K562 (cell line): ENCODE data around the gene ARHGAP28. TPM values are rescaled to one million over a fixed set of nuclear protein-coding genes. Genes with fewer than 3 reads are reported as not detected.
A peak's percentile ranks its signal among the peaks of the same experiment; 100 is the strongest.

Source experiments
- ATAC-seq: fragments of 200-7000 bp; cut with Tn5 transposase; 3 replicates; pipeline ENCODE4 v1.9.1; 2020; ENCODE audit warnings: moderate library complexity
- BruUV-seq: library from RNA; stranded (reverse); fragments of 400-500 nt; replicated peaks from 2 replicates; lab custom pipeline; 2021; lab: Mats Ljungman, UMichigan
- CTCF ChIA-PET: fragments of 300-600 bp; formaldehyde crosslinking; extraction: SDS; loops from one replicate; lab custom pipeline; 2021; ENCODE audit warnings: low intra/inter-chr PET ratio; lab: Yijun Ruan, JAX
- POLR2A ChIA-PET: fragments of 300-600, 350-650 bp; sonication (Branson Sonifier 250); formaldehyde crosslinking; extraction: SDS; loops from one replicate; lab custom pipeline; 2021; ENCODE audit warnings: antibody characterized with exemption, inconsistent platforms; lab: Yijun Ruan, JAX
- DNase-seq, 4 experiments: peaks; one replicate each; pipeline versions ENCODE4 v3.0.0 to v3.0.0-alpha.2; 2011 to 2018; ENCODE audit warnings: low spot score in 3 of 4, mixed read lengths in 3 of 4; ENCODE audit errors: extremely low read depth in 1 of 4
- FAIRE-seq: peaks from 2 replicates; lab custom pipeline; 2011; peaks lifted over from hg19 to GRCh38; lab: Jason Lieb, UNC
- H2AFZ ChIP-seq: 2 replicates; pipeline ENCODE4 v1.6.0; 2011; ENCODE audit warnings: low read depth, low read length, control low read depth, inconsistent platforms
- H3K27ac ChIP-seq: fragments of 200-600 bp; 3 replicates; pipeline ENCODE4 v1.8.0; 2011; ENCODE audit warnings: low read depth, mild to moderate bottlenecking, control low read depth, inconsistent platforms, low read length, moderate library complexity, mixed read lengths; ENCODE audit errors: extremely low read depth
- H3K27me3 ChIP-seq, 2 experiments: fragments of 300-600 bp in 1 of 2; 2 replicates in 1 of 2; 3 replicates in 1 of 2; pipeline versions ENCODE4 v1.6.0 to v1.8.0; 2011; ENCODE audit warnings: inconsistent platforms in 2 of 2, low read length in 2 of 2, mild to moderate bottlenecking in 1 of 2, mixed read lengths in 1 of 2, moderate library complexity in 1 of 2; ENCODE audit not compliant: control insufficient read depth in 2 of 2, insufficient read depth in 2 of 2
- H3K36me3 ChIP-seq: fragments of 300-600 bp; 3 replicates; pipeline ENCODE4 v1.8.0; 2011; ENCODE audit warnings: mild to moderate bottlenecking, low read length, inconsistent platforms; ENCODE audit not compliant: control insufficient read depth, insufficient read depth
- H3K4me1 ChIP-seq, 2 experiments: fragments of 200-600 bp in 1 of 2; replicated peaks in 1 of 2; 2 replicates in 1 of 2; 3 replicates in 1 of 2; pipeline versions ENCODE4 v1.5.1 to v1.8.0; 2011; ENCODE audit warnings: inconsistent platforms in 2 of 2, low read length in 2 of 2, mild to moderate bottlenecking in 1 of 2, mixed read lengths in 1 of 2, moderate library complexity in 1 of 2; ENCODE audit not compliant: control insufficient read depth in 2 of 2, insufficient read depth in 2 of 2
- H3K4me2 ChIP-seq: 2 replicates; pipeline ENCODE4 v1.6.1; 2011; ENCODE audit warnings: low read length, control low read depth, inconsistent platforms, mixed read lengths; ENCODE audit not compliant: insufficient read depth
- H3K4me3 ChIP-seq: fragments of 200-600 bp; sonication (generic), shearing (Covaris generic); 2 replicates; pipeline ENCODE4 v1.5.1; 2016; ENCODE audit warnings: control low read depth, inconsistent platforms
- H3K79me2 ChIP-seq: fragments of 200-600 bp; 3 replicates; pipeline ENCODE4 v1.8.0; 2011; ENCODE audit warnings: low read length, inconsistent platforms; ENCODE audit not compliant: control insufficient read depth, insufficient read depth
- H3K9ac ChIP-seq, 2 experiments: 2 replicates each; pipeline versions ENCODE4 v1.6.0 to v1.6.1; 2011; ENCODE audit warnings: low read depth in 2 of 2, low read length in 2 of 2, control low read depth in 1 of 2, inconsistent platforms in 1 of 2, mild to moderate bottlenecking in 1 of 2, mixed read lengths in 1 of 2; ENCODE audit not compliant: insufficient read depth in 1 of 2
- H3K9me1 ChIP-seq: one replicate; pipeline ENCODE4 v1.6.0; 2011; ENCODE audit warnings: inconsistent platforms, mild to moderate bottlenecking, low read length, moderate library complexity; ENCODE audit not compliant: control insufficient read depth, insufficient read depth
- H3K9me3 ChIP-seq: replicated peaks from 2 replicates; pipeline ENCODE4 v1.5.1; 2011; ENCODE audit warnings: low read depth, low read length, inconsistent platforms; ENCODE audit not compliant: control insufficient read depth, insufficient read depth
- H4K20me1 ChIP-seq: replicated peaks from 2 replicates; pipeline ENCODE4 v1.6.1; 2011; ENCODE audit warnings: low read length, inconsistent platforms, mixed read lengths; ENCODE audit not compliant: control insufficient read depth, insufficient read depth
- ASH1L ChIP-seq: fragments of 450-650 bp; IDR thresholded peaks from 2 replicates; pipeline ENCODE4 v1.6.1; 2018; ENCODE audit warnings: borderline replicate concordance, mild to moderate bottlenecking, low read depth; ENCODE audit not compliant: partially characterized antibody
- BRD9 ChIP-seq: fragments of 450-650 bp; IDR thresholded peaks from 2 replicates; pipeline ENCODE4 v1.6.1; 2018; ENCODE audit warnings: low read depth; ENCODE audit not compliant: partially characterized antibody
- CEBPG ChIP-seq, 3 experiments: fragments of 200-800 bp in 1 of 3; sonication (Bioruptor generic) in 1 of 3; sonication (generic) in 1 of 3; formaldehyde crosslinking in 1 of 3; IDR thresholded peaks in 2 of 3; conservative IDR thresholded peaks in 1 of 3; 2 replicates each; pipeline versions ENCODE4 v1.6.1 to v1.8.0; 2016 to 2022; ENCODE audit warnings: missing compliant biosample characterization in 2 of 3, missing genetic modification characterization in 2 of 3, mild to moderate bottlenecking in 1 of 3, missing genetic modification reagents in 1 of 3
- CTBP1 ChIP-seq: fragments of 450-650 bp; IDR thresholded peaks from 2 replicates; pipeline ENCODE4 v1.6.1; 2016; ENCODE audit warnings: borderline replicate concordance
- CXXC5 ChIP-seq: fragments of 250-450 bp; sonication (Bioruptor Pico); IDR thresholded peaks from 2 replicates; pipeline ENCODE4 v1.8.0; 2022; ENCODE audit warnings: inconsistent platforms, mild to moderate bottlenecking, moderate library complexity
- GTF2E2 ChIP-seq: fragments of 200-800 bp; sonication (Bioruptor generic); IDR thresholded peaks from 2 replicates; pipeline ENCODE4 v1.6.1; 2016; ENCODE audit warnings: missing genetic modification characterization, missing compliant biosample characterization
- SMARCC2 ChIP-seq: fragments of 450-650 bp; IDR thresholded peaks from 2 replicates; pipeline ENCODE4 v1.6.1; 2017; ENCODE audit warnings: antibody characterized with exemption, moderate library complexity, mild to moderate bottlenecking, low read depth
- TCF3 ChIP-seq: sonication (generic); formaldehyde crosslinking; IDR thresholded peaks from 2 replicates; pipeline ENCODE4 v1.4.0; 2020; ENCODE audit warnings: mild to moderate bottlenecking, missing genetic modification reagents
- WGBS: fragments of 100-300 bp; shearing (Covaris generic); methylation state at CpG from one replicate; pipeline ENCODE4 v1.1.6; 2016; ENCODE audit warnings: low coverage, mixed read lengths; ENCODE audit not compliant: insufficient coverage; ENCODE audit errors: missing lambda C conversion rate; 5-methylcytosine and 5-hydroxymethylcytosine counted together
- in situ Hi-C: fragments of 300-500 bp; cut with MboI; formaldehyde crosslinking; loops from 4 replicates; pipeline ENCODE4 v1.15.0; 2018; ENCODE audit warnings: inconsistent platforms, mixed read lengths
- intact Hi-C: fragments of 100-400 bp; cut with micrococcal nuclease; formaldehyde crosslinking; loops from 2 replicates; pipeline ENCODE4 v1.14.2; 2022
- polyA plus RNA-seq, 8 experiments: library from polyadenylated mRNA; depleted of rRNA in 4 of 8; stranded (reverse) in 5 of 8; unstranded in 3 of 8; fragments of >200 nt; fragmentation: Nextera tagmentation in 2 of 8; fragmentation: Illumina TruSeq in 1 of 8; extraction: Ambion mirVana in 2 of 8; extraction: Trizol in 1 of 8; gene quantifications; 2 replicates each; pipeline versions ENCODE4 v1.2.1 to v1.2.3, GENCODE V29; 2011 to 2014; ENCODE audit warnings: inconsistent platforms in 1 of 8, missing spikeins in 1 of 8
- total RNA-seq, 7 experiments: library from RNA; depleted of rRNA in 6 of 7; stranded (reverse); fragments of >200 nt in 6 of 7; fragmentation: Illumina TruSeq in 2 of 7; extraction: Trizol in 2 of 7; gene quantifications; 2 replicates each; pipeline versions ENCODE4 v1.2.1 to v1.2.3, GENCODE V29; 2011 to 2021; ENCODE audit warnings: low replicate concordance in 1 of 7
- TF ChIP-seq, protein P1 (sequence below): fragments of 450-650 bp; formaldehyde crosslinking; IDR thresholded peaks from 2 replicates; pipeline ENCODE4 v1.4.0; 2022; ENCODE audit warnings: missing genetic modification characterization

Gene ARHGAP28
- total and polyA plus RNA-seq, 9 of the 15 experiments (the other 6 are each of a cell fraction or from before 2014, with no cell fraction given): 0.93 to 5.9 (median 5.0) TPM

DNA sequence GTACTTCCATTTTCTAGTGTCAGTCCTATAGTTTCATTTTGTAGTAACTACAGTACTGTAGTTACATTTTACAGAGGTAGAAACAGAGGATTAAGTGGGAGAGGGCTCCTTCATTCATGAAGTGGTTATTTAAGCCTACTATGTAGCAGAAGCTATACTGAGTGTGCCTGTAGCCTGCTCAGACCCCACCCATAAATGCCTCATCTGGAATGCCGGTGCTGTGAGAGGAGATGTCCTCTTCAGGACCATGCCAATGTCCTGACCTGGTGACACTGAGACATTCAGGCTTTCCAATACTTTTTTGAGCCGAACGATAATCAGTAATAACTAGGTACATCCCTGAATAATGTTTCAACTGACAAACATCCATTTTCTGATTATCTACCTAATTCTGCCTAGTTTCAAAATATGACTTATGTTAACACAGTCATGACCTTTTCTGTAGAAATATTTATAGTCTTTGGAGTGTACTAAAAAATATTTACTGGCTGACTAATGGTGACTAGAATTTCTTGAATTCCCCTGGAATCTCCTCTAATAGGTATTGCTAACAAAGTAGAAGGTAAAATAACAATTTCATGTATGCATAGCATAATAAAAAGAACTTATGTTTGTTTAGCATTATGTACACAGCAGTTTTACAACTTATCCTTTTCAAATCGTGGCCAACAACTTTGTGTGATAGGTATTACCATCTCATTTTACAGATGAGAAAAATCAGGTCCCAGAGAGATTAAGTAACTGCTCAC is 10.2 kb upstream of the ARHGAP28 start (continued):
- TF ChIP-seq, protein P1, sequence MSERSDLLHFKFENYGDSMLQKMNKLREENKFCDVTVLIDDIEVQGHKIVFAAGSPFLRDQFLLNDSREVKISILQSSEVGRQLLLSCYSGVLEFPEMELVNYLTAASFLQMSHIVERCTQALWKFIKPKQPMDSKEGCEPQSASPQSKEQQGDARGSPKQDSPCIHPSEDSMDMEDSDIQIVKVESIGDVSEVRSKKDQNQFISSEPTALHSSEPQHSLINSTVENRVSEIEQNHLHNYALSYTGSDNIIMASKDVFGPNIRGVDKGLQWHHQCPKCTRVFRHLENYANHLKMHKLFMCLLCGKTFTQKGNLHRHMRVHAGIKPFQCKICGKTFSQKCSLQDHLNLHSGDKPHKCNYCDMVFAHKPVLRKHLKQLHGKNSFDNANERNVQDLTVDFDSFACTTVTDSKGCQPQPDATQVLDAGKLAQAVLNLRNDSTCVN (CRISPR knock-in tag): no peak
- TF ChIP-seq GTF2E2 (tag): no peak

DNA sequence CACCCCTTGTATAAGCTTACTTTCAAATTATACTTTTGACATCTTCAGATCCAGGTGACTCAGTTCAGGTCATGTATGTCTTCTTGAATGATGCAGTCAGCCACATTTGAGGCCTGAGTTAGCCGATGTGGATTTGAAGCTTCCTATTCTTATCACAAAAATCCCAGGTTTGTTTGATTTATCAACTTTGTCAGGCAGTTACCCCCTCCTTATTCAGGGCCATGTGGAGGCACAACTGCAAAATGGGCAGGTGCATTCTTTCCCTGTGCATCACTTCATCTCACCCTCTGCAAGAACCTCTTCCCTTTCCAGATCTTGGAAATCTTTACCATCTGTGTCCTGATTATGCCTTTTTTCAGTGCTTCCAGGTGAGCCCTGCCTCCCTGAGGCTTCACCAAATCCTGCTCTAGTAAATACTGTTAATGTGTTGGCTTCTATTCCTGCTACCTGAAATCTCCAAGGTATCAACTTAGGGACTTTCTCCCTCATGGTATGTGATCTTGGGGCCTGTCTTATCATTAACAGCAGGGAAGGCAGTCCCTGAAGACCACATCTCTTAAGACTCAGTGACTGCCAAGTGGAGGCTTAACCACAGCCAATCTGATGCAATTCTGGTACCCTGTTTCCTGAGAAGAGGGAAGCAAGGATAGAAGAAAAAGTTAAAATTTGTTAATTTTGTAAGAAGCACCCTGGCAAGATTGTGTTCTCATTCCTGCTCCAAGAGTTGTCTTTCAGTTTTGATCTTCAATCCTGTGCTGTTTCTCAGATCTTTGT is 9.4 kb upstream of the ARHGAP28 start:
- peak; percentile 54; the same call in 1 of the 2 replicates for TF ChIP-seq CEBPG (CRISPR knock-in tag; IDR thresholded peaks at IDR 0.05)
- peak; percentile 61 to 73; a peak in 3 of 4 replicates for TF ChIP-seq CEBPG (tag; conservative IDR thresholded peaks at IDR 0.05 in 1 of 2, IDR thresholded peaks at IDR 0.05 in 1 of 2)
- TF ChIP-seq SMARCC2: no peak
- no peak for TF ChIP-seq CXXC5
- no peak for TF ChIP-seq BRD9
- no peak for TF ChIP-seq ASH1L
- TF ChIP-seq CTBP1: peak; percentile 52
- peak; percentile 20; the same call in 1 of the 2 replicates for TF ChIP-seq TCF3 (CRISPR knock-in tag)
- Histone ChIP-seq H3K27me3 (no peaks in the 10 kb centered on the region), H4K20me1 (no peaks in the 10 kb centered on the region), H3K4me2 (no peak overlapping the region), H3K4me3 (no peak overlapping the region), H3K9ac (no peak overlapping the region), H3K9me3 (no peaks in the 10 kb centered on the region), H3K27ac (no peak overlapping the region), H3K9me1 (no peaks in the 10 kb centered on the region), H3K36me3 (no peaks in the 10 kb centered on the region), H3K79me2 (no peaks in the 10 kb centered on the region), H2AFZ (no peak overlapping the region), H3K4me1 (no peaks in the 10 kb centered on the region)
- DNase-seq: no peak
- BruUV-seq: no TSS peak
- WGBS: 0% methylated on average over 1 of the region's 1 CpG
- ChIA-PET CTCF (no interaction called here), POLR2A (no interaction called here)
- no peak for FAIRE-seq
- in situ Hi-C loops: no loop called here
- intact Hi-C loops: no loop called here
- peak; percentile 66 for ATAC-seq
